Choroid plexus epithelial cell (primary cell): ENCODE measurements around the gene DNAAF1.
"Not testable (repeated sequence)": the region's sequence is repeated elsewhere in the genome, so short reads cannot be mapped to it uniquely, and the experiment has no call there.

Source experiments
- DNase-seq: peaks from one replicate; pipeline ENCODE4 v3.0.0-alpha.2; 2010; ENCODE audit warnings: low read depth
- H3K4me3 ChIP-seq: 2 replicates; pipeline ENCODE4 v1.5.1; 2011; ENCODE audit warnings: low read depth, mild to moderate bottlenecking, control low read depth, low read length, moderate library complexity
- TF ChIP-seq, protein P1 (sequence below): conservative IDR thresholded peaks from 2 replicates; pipeline ENCODE4 v1.5.1; 2011; ENCODE audit warnings: low read depth, mild to moderate bottlenecking, control low read depth, inconsistent platforms, low read length, moderate library complexity

DNAAF1 gene

DNA sequence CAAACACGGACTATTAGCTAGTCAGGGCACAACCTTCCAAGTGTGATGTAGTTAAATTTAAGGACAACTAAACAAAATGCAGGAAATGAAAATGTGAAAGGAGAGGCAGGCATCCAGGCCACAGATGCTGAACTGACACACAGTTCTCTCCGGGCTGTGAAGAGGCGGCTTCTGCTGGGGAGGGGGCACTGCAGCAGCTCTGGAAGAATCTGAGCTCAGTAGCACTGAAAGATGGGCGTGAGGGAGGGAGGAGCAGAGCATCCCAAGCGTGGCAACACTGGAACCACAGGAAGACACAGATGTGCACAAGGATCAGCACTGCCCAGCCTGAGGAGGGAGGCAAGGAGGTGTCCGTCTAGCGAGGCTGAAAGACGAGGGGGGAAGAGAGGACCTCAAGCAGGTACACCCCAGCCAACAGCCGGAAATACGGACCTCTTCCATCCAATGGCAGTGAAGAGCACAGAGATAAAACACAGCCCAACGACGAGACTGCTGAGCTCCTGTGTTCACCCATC, 39.8 kb upstream of the DNAAF1 start:
- no peak overlapping the region for H3K4me3 ChIP-seq
- DNase-seq = no peak
- TF ChIP-seq, protein P1, sequence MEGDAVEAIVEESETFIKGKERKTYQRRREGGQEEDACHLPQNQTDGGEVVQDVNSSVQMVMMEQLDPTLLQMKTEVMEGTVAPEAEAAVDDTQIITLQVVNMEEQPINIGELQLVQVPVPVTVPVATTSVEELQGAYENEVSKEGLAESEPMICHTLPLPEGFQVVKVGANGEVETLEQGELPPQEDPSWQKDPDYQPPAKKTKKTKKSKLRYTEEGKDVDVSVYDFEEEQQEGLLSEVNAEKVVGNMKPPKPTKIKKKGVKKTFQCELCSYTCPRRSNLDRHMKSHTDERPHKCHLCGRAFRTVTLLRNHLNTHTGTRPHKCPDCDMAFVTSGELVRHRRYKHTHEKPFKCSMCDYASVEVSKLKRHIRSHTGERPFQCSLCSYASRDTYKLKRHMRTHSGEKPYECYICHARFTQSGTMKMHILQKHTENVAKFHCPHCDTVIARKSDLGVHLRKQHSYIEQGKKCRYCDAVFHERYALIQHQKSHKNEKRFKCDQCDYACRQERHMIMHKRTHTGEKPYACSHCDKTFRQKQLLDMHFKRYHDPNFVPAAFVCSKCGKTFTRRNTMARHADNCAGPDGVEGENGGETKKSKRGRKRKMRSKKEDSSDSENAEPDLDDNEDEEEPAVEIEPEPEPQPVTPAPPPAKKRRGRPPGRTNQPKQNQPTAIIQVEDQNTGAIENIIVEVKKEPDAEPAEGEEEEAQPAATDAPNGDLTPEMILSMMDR = no peak

DNA sequence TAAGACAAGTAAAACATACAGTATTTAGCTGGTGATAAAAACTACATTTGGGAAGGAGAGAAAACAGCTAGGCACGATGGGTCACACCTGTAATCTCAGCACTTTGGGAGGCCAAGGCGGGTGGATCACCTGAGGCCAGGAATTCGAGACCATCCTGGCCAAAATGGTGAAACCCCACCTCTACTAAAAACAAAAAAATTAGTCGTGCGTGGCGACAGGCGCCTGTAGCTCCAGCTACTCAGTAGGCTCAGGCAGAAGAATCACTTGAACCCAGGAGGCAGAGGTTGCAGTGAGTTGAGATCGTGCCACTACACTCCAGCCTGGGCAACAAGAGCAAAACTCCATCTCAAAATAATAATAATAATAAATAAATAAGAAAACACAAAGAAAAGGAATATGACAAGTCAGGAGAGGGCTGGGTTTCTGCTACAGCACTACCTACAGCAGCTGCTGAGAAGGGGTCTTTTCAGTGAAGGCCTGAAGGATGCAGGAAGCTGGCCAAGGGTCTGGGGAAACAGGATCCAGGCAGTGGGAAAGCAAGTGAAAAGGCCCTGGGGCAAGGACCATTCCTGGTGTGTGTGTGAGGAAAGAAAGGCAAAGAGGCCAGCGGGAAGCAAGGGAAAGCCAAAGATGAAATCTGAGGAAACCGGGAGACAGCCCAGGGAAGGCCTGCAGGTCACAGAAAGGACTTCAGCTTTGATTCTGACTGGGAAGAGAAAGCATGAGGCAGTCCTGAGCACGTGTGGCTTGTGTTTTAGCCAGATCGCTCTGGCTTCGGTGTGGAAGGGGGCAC, 39.0 kb upstream of the DNAAF1 start:
- H3K4me3 ChIP-seq = no peak overlapping the region
- no peak for DNase-seq
- TF ChIP-seq, protein P1 = no peak

DNA sequence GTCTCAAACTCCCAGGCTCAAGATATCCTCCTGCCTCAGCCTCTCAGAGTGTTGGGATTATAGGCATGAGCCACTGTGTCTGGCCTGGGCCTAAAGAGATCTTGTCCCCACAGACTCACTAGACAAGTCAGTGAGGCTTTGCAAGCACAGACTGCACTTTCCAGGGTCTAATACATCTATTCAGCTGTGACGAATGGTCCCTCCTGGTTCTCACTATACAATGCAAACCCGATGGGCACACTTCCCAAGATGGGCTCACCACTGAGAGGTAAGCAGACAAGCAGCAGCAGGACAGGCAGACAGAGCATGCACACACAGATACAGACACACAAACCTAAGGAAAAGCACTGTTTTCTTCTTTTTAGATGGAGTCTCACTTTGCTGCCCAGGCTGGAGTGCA, 37.2 kb upstream of the DNAAF1 start:
- DNase-seq = no peak
- TF ChIP-seq, protein P1 = no peak

DNA sequence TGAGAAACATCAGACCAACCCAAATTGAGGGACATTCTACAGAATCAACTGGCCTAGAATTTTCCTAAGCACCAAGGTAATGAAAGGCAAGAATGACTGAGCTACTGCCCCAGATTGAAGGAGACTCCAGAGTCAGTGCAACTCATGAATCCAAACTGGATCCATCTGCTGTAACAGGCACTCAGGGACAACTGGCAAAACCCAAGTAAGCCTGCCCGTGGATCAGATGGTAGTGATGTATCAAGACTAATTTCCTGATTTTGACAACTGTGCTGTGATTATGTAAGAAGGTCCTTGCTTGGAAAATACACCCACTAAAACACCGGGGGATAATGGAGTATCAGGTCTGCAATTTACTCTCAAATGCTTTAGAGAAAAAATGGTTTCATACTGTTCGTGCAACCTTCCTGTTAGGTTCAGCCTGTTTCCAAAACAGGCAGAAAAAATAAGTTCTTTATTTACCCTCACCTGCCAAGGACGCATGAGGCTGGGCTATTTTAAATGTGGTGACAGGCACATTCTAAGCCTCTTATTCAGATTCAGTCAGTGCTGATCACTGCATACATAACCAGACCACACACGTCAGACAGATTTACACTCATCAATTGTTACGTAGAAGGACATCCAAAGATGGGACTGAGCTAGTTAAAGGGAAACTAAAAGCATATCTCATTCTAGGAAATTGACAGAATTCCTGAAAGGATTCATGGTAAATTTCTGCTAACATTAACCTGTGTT, 35.3 kb upstream of the DNAAF1 start:
- DNase-seq = no peak
- TF ChIP-seq, protein P1 = no peak
- H3K4me3 ChIP-seq = no peak overlapping the region

More for the DNA sequence above, 37.2 kb upstream of the DNAAF1 start:
- H3K4me3 ChIP-seq = no peak overlapping the region

DNA sequence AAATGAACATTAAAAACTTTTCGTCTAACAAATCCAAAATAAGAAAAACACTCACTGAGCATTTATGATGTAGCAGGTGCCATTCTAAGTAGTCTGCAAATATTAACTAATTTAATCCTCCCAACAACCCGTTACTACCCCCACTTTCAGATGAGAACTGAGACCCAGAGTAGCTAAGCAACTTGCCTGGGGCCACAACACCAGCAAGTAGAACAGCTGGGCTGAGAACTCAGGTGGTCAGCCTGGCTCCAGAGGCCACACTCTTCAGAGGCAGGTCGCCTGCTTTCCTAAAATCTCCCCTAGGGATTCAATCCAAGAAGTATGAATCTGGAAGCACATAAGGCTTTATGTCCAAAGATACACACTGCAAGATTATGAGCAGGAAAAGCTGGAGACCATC, 34.6 kb upstream of the DNAAF1 start:
- H3K4me3 ChIP-seq = no peak overlapping the region
- no peak for DNase-seq
- TF ChIP-seq, protein P1 = no peak

DNA sequence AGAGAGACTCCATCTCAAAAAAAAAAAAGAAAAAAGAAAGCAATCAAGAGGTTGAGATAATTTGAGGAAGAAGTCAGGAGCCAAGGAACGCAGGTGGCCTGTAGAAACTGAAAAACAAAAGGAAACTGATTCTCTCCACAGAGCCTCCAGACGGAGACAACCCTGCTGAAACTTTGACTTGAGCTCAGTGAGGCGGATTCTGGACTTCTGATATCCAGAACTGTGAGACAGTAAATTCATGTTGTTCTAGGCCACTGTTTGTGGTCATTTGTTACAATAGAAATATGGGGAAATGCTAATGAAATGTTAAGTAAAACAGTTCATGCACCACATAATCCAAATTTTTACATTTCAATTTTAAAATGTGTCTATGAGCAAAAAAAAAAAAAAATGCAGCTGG, 33.6 kb upstream of the DNAAF1 start:
- TF ChIP-seq, protein P1 = no peak
- H3K4me3 ChIP-seq = no peak overlapping the region
- DNase-seq = no peak

DNA sequence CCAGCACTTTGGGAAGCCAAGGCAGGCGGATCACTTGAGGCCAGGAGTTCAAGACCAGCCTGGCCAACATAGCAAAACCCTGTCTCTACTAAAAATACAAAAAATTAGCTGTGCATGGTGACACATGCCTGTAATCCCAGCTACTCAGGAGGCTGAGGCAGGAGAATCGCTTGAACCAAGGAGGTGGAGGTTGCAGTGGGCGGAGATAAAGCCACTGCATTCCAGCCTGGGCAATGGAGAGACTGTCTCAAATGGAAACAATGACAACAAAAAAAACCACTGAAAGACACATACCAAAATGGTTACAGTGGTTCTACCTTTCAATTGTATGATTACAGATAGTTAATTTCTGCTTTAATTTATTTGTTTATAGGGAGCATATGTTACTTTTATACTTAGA, 33.2 kb upstream of the DNAAF1 start:
- not testable (repeated sequence) for H3K4me3 ChIP-seq, DNase-seq
